GM03348 (cell line): ENCODE results near the gene KLK6.

Source experiments
- DNase-seq: peaks from one replicate; pipeline ENCODE4 v3.0.0; 2012; ENCODE audit warnings: low spot score

Gene KLK6

DNA sequence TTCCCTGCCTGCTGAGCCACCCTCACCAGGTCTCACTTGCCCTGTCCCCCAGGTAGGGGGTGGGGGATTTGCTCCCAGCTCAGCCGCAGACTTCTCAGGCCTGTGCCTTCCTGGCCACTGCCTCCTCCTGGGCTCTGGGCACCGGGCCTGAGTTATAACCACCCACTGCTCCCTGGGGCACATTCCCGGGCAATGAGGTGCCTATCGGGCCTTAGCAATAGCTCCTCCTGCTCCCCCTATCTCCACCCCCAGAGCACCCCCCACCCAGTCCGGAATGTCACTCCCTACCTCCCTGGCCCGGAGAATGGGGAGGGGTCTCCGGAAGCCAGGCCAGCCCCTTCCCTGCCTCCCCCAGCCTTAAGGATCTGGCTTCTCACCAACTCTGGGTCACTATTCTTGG, 16.5 kb downstream of the KLK6 start, which contains the start of gene KLK5:
KLK5 (minus strand) TSS at position 129 of the 400 bp plus-strand sequence. CDS start 381 bp downstream, outside the sequence.
- DNase-seq: no peak

- DNase-seq: no peak
These were observed 19.5 kb downstream of the KLK6 start for GRCh38 chr19:50949861-50950260.

- DNase-seq: no peak
These were observed 22.3 kb downstream of the KLK6 start for GRCh38 chr19:50947123-50947522.

DNA sequence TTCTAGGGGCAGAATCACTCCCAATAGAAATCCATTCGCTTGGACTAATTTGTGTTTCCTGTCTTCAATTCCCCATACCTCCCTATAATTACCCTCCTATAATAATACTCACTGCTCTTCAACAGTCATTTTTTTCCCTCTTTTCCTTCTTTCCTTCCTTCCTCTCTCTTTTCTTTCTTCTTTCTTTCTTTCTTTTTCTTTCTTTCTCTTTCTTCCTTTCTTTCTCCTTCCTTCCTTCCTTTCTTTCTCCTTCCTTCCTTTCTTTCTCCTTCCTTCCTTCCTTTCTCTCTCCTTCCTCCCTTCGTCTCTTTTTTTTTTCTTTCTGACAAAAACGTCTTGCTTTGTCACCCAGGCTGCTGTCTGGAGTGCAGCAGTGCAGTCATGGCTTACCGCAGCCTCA, 24.6 kb downstream of the KLK6 start:
- DNase-seq: no peak

GRCh38 chr19:50943074-50943828, 26.1 kb downstream of the KLK6 start:
- no peak for DNase-seq

GRCh38 chr19:50939596-50939995, 29.8 kb downstream of the KLK6 start:
- DNase-seq: no peak

DNA sequence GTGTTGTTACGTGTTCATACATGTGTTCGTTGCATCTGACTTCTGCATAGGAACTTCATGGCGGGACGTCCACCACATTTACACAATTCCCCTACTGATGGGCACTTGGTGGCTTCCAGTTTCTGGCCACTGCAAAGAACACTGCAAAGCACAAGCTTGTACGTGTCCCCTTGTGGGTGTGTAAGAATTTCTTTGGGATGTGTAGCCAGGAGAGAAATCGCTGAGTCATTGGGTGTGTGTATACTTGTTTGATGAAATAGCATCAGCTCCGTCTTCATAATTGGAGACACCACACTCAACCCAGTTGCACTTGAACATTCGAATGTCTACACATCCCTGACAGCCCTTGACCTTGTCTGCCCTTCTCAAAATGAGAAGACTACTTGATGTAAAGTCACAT, 35.8 kb downstream of the KLK6 start:
- no peak for DNase-seq

DNA sequence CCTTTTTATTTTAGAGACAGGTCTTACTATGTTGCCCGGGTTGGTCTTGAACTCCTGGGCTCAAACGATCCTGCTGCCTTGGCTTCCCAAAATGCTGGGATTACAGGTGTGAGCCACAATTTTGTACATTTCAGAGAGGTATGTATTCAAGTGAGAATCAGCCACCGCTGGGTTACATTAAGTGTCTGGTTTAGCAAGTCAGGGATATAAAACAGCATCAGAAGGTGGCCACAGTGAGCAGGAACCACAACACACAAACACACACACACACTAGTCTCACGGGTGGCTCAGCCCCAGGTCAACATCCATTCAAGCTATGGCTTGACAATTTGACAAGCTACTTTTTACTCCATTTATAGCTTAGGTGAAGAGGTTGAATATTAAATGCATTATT, 36.7 kb downstream of the KLK6 start:
- DNase-seq: no peak

DNA sequence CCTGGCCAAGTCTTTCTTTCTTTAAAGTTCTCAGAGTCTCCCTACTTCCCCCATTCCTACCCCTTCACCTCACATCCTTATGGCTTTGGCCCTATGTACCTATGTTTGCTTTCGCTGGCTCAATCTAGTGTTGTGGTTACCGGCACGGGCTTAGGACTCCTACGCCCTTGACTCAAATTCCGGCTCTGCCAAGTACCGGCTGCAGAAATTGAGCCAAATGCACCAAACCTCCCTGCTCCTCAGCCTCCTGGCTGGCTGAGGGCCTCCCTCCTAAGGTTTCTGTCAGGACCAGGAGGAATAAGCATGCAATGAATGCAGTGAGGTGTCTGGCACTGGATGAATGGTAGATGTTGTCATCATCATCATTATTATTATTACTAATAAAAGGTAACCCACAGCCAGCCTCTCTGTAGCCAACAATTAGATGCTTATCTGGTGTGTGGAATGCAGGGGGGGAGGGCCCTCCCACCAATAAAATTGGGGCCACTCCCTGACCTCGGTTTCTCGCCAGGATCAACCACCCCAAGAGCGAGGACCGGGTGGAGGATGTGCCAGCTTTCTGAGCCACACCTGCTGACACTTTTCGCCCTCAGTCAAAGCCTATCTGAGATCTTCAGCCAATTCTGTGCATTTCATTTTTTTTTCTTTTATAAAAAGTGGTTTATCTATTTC, 37.2 kb downstream of the KLK6 start:
- no peak for DNase-seq

GRCh38 chr19:50931023-50931422, 38.4 kb downstream of the KLK6 start:
- no peak for DNase-seq

- DNase-seq: no peak
These were observed 40.6 kb downstream of the KLK6 start for GRCh38 chr19:50928831-50929230.

DNA sequence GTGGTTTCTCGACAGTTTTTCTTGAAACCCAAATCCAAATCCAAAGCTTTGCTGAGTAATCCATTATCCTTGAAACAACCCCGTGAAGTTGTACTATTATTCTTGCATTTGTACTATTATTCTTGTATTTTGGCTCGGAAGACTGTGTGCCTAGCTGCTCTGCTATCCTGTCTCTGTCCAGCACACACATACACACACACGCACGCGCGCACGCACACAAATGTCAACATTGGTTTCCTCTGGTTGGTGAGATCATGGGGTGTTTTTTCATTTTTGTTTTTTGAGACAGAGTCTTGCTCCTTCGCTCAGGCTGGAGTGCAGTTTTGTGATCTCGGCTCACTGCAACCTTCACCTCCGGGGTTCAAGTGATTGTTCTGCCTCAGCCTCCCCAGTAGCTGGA, 43.2 kb downstream of the KLK6 start:
- no peak for DNase-seq

- no peak for DNase-seq
These were observed 43.7 kb downstream of the KLK6 start for GRCh38 chr19:50925734-50926133.

GRCh38 chr19:50924586-50924985, 44.8 kb downstream of the KLK6 start:
- DNase-seq: no peak

- DNase-seq: peak; percentile 91
These were observed 47.0 kb downstream of the KLK6 start for GRCh38 chr19:50922317-50922853.

DNA sequence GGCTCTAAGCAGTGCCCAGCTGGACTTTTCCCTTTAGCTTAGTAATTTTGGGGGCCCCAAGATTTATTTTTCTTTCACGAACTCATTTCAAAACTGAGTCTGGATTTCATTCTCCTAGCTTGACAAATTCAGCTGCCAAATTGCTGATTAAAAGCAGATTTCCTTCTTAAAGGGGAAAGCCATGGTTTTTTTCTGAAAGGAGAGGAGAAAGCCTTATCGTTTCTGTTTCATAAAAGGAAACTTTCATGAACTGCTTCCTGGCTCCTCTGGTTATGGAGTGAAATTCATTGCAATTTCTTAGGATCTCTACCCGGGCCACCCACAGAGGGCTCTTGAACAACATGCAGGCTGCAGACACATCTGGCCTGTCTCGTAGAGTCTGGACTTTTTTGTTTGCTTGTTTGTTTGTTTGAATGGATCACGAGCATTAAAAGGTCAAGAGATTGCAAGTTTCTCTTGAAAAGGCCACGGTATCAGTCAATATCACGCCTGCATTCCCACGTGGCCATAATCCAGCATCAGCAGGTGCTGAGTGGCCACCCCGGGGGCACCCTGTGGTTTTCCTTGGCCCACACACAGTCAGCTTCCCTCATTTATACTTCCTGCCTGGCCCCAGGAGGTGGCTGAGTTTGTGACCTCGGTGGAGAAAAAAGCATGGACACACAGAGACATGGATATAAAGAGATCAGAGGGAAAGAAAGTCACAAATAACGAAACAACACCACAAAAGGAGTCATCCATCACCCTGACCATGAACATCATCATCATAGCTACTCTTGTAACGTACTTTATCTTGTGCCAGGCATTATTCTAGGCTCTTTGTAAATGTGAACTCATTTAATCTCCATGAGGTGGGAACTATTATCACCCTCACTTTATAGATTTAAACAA, 47.7 kb downstream of the KLK6 start:
- no peak for DNase-seq

DNA sequence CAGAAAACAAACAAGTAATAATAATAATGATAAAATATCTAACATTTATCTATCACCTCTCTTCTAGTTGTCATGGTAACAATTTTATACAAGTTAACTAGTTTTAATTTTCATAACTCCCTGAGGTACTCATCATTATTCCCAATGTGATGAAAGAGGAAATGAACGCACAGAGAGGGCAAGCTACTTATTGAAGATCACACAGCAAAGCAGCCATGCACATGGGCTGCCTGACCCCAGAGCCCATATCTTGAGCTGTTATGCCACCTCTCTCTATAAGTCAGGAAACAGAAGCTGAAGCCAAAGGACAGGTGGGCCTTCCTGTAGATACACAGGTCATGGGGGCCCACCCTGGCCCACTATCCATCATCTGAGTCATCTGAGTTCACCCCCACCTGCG, 53.3 kb downstream of the KLK6 start:
- no peak for DNase-seq

DNA sequence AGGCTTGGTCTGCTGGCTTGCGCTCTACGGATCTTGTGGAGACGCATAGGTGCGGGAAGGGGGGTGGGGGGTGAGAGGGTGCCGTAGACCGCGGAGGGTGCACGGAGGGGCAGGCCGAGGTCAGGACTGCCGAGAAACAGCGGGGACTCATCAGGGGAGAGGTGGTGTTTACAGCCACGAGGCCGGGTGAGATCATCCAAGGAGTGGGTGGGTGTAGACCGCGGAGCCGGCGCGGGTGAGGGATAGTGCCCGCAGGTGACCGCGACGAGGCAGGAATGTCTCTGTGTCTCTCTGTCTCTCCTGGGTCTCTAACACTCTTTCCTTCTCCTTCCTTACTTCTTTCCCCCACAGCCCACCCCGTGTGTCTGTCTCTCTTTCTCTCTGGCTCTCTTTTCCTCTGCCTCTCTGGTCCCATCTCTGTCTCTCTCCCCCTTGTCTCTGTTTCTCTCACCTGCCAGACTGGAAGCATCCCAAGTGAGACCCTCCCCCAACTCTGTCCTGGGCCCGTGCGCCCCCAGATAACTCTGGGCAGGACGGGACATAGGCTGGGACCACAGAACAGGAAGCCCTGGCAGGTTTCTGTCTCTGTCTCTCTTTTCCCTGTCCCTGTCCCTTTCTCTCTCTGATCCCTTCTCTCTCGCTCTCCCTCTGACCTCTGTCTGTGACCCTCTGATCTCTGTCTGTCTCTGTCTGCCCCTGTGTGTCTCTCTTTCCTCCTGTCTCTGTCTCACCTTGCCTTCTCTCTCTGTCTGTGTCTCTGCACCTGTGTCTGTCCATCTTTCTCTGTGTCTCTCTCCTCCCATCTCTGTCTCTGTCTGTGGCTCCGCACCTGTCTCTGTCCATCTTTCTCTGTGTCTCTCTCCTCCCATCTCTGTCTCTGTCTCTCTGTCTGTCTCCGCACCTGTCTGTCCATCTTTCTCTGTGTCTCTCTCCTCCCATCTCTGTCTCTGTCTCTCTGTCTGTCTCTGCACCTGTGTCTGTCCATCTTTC, 56.4 kb downstream of the KLK6 start:
- DNase-seq: no peak

- DNase-seq: no peak
These were observed 57.2 kb downstream of the KLK6 start for GRCh38 chr19:50912102-50912599.

DNA sequence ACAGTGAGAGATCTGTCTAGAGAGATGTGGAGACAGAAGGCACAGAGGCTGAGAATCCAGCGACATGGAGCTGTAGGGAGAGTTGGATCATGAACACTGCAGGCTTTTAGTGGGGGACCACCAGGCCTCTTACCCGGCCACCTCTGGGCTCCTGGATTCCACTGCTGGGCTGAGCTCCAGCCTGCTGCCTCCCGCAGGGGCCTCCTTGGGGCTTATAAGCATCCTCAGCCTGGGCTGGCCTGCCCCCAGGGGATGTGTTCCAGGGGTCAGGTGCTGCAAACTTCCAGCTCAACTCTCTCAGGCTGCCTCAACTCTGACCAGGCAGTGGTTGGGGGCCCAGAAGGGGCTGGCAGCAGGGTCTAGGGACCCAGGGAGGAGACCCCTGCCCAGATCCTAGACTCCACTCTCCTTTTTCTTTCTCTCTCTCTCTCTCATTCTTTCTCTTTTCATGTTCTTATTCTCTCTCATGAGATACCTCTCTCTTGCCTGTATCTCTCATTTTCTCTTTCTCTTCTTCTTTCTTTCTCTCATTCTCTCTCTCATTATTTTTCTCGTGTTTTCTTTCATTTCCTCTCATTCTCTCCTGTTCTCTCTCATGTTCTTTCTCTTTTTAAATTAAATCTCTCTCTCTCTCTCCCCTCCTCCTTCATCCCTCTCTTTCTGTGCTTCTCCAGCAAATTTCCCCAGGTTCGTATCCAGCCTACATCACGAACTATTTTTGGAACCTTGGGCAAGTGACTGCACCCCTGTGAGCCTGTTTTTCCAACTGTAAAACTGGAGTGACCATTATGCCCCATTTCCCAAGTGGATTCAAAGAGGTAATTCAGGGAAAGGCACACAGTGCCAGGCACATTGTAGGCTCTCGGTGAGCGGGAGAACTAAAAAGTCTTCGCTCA, 57.9 kb downstream of the KLK6 start, which contains the start of gene KLK4:
KLK4 (minus strand) TSS at position 190 of the 896 bp plus-strand sequence. CDS start 657 bp downstream, outside the sequence.
- DNase-seq: no peak
